ENCODE measurements around the gene PARD3. TPM values are rescaled to one million over a fixed set of nuclear protein-coding genes. Genes with fewer than 3 reads are reported as not detected.

The PARD3 gene
- total and polyA plus RNA-seq, 2 experiments from 2014 or later, result 47.2 to 59.7 TPM

- Histone ChIP-seq H3K27me3 (no peaks in the 10 kb centered on the region), H3K4me3 (no peak overlapping the region), H3K9me2 (replicated peaks; ENCODE audit: insufficient read depth) (no peaks in the 10 kb centered on the region), H3K4me2 (no peak overlapping the region), H3K9me3 (ENCODE audit: low read depth) (no peaks in the 10 kb centered on the region), H3K79me2 (peaks cover 77% of the 10 kb centered on the region), H2AFZ (no peak overlapping the region), H4K20me1 (ENCODE audit: insufficient read depth, poor library complexity, severe bottlenecking) (peaks cover 13% of the 10 kb centered on the region), H3K4me1 (ENCODE audit: insufficient read depth) (peaks cover 6% of the 10 kb centered on the region), H3K36me3 (replicated peaks; ENCODE audit: insufficient read depth, low read depth) (no peaks in the 10 kb centered on the region), H3K27ac (no peak overlapping the region)
- DNase-seq (ENCODE audit: low spot score), result no peak
- WGBS (ENCODE audit: low lambda C conversion rate, missing lambda C conversion rate), result 95% methylated on average over 3 of the region's 3 CpGs
- no peak for TF ChIP-seq EZH2 (IDR thresholded peaks at IDR 0.05; ENCODE audit: borderline replicate concordance)
- no peak for TF ChIP-seq EZH2phosphoT487 (IDR thresholded peaks at IDR 0.05; ENCODE audit: low read depth, severe bottlenecking, unreplicated experiment)
- no peak for TF ChIP-seq CTCF (IDR thresholded peaks at IDR 0.05; ENCODE audit: poor library complexity)
Measured at GRCh38 chr10:34649385-34649784, 165.7 kb downstream of the PARD3 start.

- Histone ChIP-seq H3K36me3 (replicated peaks; ENCODE audit: insufficient read depth, low read depth) (no peaks in the 10 kb centered on the region), H3K4me2 (no peak overlapping the region), H3K9me2 (replicated peaks; ENCODE audit: insufficient read depth) (no peaks in the 10 kb centered on the region), H3K27me3 (no peaks in the 10 kb centered on the region), H3K27ac (no peak overlapping the region), H3K4me3 (no peak overlapping the region), H3K79me2 (peaks cover 78% of the 10 kb centered on the region), H4K20me1 (ENCODE audit: insufficient read depth, poor library complexity, severe bottlenecking) (peaks cover 12% of the 10 kb centered on the region), H3K9me3 (ENCODE audit: low read depth) (no peaks in the 10 kb centered on the region), H3K4me1 (ENCODE audit: insufficient read depth) (peaks cover 6% of the 10 kb centered on the region), H2AFZ (no peak overlapping the region)
- WGBS (ENCODE audit: low lambda C conversion rate, missing lambda C conversion rate), result 92% methylated on average over 5 of the region's 5 CpGs
- no peak for TF ChIP-seq EZH2phosphoT487 (IDR thresholded peaks at IDR 0.05; ENCODE audit: low read depth, severe bottlenecking, unreplicated experiment)
- TF ChIP-seq EZH2 (IDR thresholded peaks at IDR 0.05; ENCODE audit: borderline replicate concordance), result no peak
- TF ChIP-seq CTCF (IDR thresholded peaks at IDR 0.05; ENCODE audit: poor library complexity), result no peak
- DNase-seq (ENCODE audit: low spot score), result no peak
Measured at GRCh38 chr10:34648919-34649318, 166.2 kb downstream of the PARD3 start.

GRCh38 chr10:34647875-34648865 lies 166.9 kb downstream of the PARD3 start:
- WGBS (ENCODE audit: low lambda C conversion rate, missing lambda C conversion rate), result 67% methylated on average over 12 of the region's 12 CpGs
- no peak overlapping the region for H3K27ac ChIP-seq
- H3K4me2 ChIP-seq, result no peak overlapping the region

More at GRCh38 chr10:34647875-34648865, 166.9 kb downstream of the PARD3 start:
- Histone ChIP-seq H3K27me3 (no peaks in the 10 kb centered on the region), H3K9me2 (replicated peaks; ENCODE audit: insufficient read depth) (no peaks in the 10 kb centered on the region), H3K36me3 (replicated peaks; ENCODE audit: insufficient read depth, low read depth) (no peaks in the 10 kb centered on the region), H2AFZ (no peak overlapping the region), H4K20me1 (ENCODE audit: insufficient read depth, poor library complexity, severe bottlenecking) (peaks cover 10% of the 10 kb centered on the region), H3K4me3 (no peak overlapping the region), H3K79me2 (peaks cover 78% of the 10 kb centered on the region), H3K9me3 (ENCODE audit: low read depth) (no peaks in the 10 kb centered on the region), H3K4me1 (ENCODE audit: insufficient read depth) (peaks cover 6% of the 10 kb centered on the region)
- no peak for TF ChIP-seq CTCF (IDR thresholded peaks at IDR 0.05; ENCODE audit: poor library complexity)
- TF ChIP-seq EZH2 (IDR thresholded peaks at IDR 0.05; ENCODE audit: borderline replicate concordance), result no peak
- TF ChIP-seq EZH2phosphoT487 (IDR thresholded peaks at IDR 0.05; ENCODE audit: low read depth, severe bottlenecking, unreplicated experiment), result no peak
- no peak for DNase-seq (ENCODE audit: low spot score)
